Stimulated activated CD4-positive, alpha-beta T cell treated with anti-CD3 and anti-CD28 coated beads, Interleukin-4, amount 100 ng/mL, for 1 hour (primary cell): Measurements from ENCODE around the gene PMPCA.
"Not testable (repeated sequence)": the region's sequence is repeated elsewhere in the genome, so short reads cannot be mapped to it uniquely, and the experiment has no call there.

Source experiments
- DNase-seq: peaks from one replicate; pipeline ENCODE4 v3.0.0-alpha.2; 2020

Gene PMPCA

GRCh38 chr9:136394312-136395019 lies 16.0 kb upstream of the PMPCA start:
- DNase-seq = no peak

GRCh38 chr9:136395020-136395340 lies 15.5 kb upstream of the PMPCA start:
- no peak for DNase-seq

- no peak for DNase-seq
Observed at GRCh38 chr9:136395345-136396218, 14.9 kb upstream of the PMPCA start.

GRCh38 chr9:136396219-136396515 lies 14.3 kb upstream of the PMPCA start:
- no peak for DNase-seq

GRCh38 chr9:136397643-136398042 lies 12.8 kb upstream of the PMPCA start:
- DNase-seq = no peak

- no peak for DNase-seq
Observed at GRCh38 chr9:136398286-136398685, 12.2 kb upstream of the PMPCA start.

- DNase-seq = peak; percentile 56
Observed at GRCh38 chr9:136399176-136400037, 11.1 kb upstream of the PMPCA start.

GRCh38 chr9:136400038-136400834 lies 10.2 kb upstream of the PMPCA start, which contains the start of gene SNAPC4:
SNAPC4 (minus strand) TSS chr9:136400170; CDS start chr9:136398428, 1,742 bp downstream.
- DNase-seq = peak; percentile 90

GRCh38 chr9:136401173-136401922 lies 9.1 kb upstream of the PMPCA start:
- DNase-seq = no peak

GRCh38 chr9:136402067-136402466 lies 8.4 kb upstream of the PMPCA start:
- no peak for DNase-seq

GRCh38 chr9:136403538-136403914 lies 6.9 kb upstream of the PMPCA start:
- DNase-seq = peak; percentile 72

GRCh38 chr9:136403915-136404800 lies 6.3 kb upstream of the PMPCA start:
- peak; percentile 35 for DNase-seq

GRCh38 chr9:136404801-136405136 lies 5.7 kb upstream of the PMPCA start:
- no peak for DNase-seq

- no peak for DNase-seq
Observed at GRCh38 chr9:136405481-136405880, 5.0 kb upstream of the PMPCA start.

GRCh38 chr9:136405904-136406303 lies 4.6 kb upstream of the PMPCA start:
- DNase-seq = not testable (repeated sequence)

- DNase-seq = not testable (repeated sequence)
Observed at GRCh38 chr9:136407061-136407460, 3.4 kb upstream of the PMPCA start.

- DNase-seq = no peak
Observed at GRCh38 chr9:136407911-136408310, 2.5 kb upstream of the PMPCA start.

- peak; percentile 47 for DNase-seq
Observed at GRCh38 chr9:136409557-136410455, 652 bp upstream of the PMPCA start.

- DNase-seq = no peak
Observed at GRCh38 chr9:136411378-136411777, 920 bp downstream of the PMPCA start.

- no peak for DNase-seq
Observed at GRCh38 chr9:136412962-136413361, 2.5 kb downstream of the PMPCA start.
